Spleen (tissue), 7 donors: Measurements from ENCODE around the gene KCNAB2.

Experiments
- POLR2AphosphoS5 ChIP-seq, 3 donors: sonication (generic); formaldehyde crosslinking; IDR thresholded peaks; one replicate each; pipeline ENCODE4 v1.5.1; 2017; ENCODE audit warnings: antibody characterized with exemption in 3 of 3
- TF ChIP-seq, protein P1 (sequence below), 11 experiments: fragments of 200-600 bp in 7 of 11; fragments of 450-650 bp in 4 of 11; sonication (generic) in 4 of 11; IDR thresholded peaks in 8 of 11; conservative IDR thresholded peaks in 3 of 11; 1 replicate in 7 of 11; 2 replicates in 4 of 11; pipeline versions ENCODE4 v1.4.0 to v1.8.0; 2016 to 2021; ENCODE audit warnings: antibody characterized with exemption in 11 of 11, inconsistent platforms in 4 of 11, mild to moderate bottlenecking in 1 of 11
- donor health status: DM: no; HTN: no; CAD: no; lungs with moderate emphysema.
- donor health status: DM: no; HTN: no; CAD: no.
- donor health status: DM: no; HTN: no; CAD: no.

DNA sequence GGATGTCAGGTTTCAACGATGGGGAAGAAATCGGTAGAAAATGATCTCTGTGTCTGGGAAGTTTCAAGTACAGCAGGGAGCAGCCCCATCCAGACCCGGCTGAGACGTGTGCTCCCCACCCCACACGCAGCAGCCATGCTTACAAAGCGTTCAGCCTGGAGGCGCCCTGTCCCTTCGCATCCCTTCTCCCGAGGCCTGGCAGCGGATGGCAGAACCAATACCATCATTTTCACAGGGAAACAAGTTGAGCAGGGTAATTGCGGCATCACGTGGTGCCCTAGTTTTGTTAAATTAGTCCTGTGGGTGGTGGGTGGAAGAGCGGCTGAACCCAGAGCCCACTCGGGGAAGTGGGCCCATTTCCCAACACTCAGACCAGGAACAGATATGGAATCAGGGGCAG is 23.9 kb downstream of the KCNAB2 start:
- TF ChIP-seq, protein P1, sequence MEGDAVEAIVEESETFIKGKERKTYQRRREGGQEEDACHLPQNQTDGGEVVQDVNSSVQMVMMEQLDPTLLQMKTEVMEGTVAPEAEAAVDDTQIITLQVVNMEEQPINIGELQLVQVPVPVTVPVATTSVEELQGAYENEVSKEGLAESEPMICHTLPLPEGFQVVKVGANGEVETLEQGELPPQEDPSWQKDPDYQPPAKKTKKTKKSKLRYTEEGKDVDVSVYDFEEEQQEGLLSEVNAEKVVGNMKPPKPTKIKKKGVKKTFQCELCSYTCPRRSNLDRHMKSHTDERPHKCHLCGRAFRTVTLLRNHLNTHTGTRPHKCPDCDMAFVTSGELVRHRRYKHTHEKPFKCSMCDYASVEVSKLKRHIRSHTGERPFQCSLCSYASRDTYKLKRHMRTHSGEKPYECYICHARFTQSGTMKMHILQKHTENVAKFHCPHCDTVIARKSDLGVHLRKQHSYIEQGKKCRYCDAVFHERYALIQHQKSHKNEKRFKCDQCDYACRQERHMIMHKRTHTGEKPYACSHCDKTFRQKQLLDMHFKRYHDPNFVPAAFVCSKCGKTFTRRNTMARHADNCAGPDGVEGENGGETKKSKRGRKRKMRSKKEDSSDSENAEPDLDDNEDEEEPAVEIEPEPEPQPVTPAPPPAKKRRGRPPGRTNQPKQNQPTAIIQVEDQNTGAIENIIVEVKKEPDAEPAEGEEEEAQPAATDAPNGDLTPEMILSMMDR (IDR thresholded peaks at IDR 0.05 in 8 of 11, conservative IDR thresholded peaks at IDR 0.05 in 3 of 11): no peak
- no peak for TF ChIP-seq POLR2AphosphoS5 (IDR thresholded peaks at IDR 0.05)
